HG03521 (cell line): ENCODE measurements around the gene ECT2.
"Not testable (repeated sequence)": the region's sequence is repeated elsewhere in the genome, so short reads cannot be mapped to it uniquely, and the experiment has no call there.

Source experiments
- ATAC-seq: cut with Tn5 transposase; IDR thresholded peaks from one replicate; pipeline ENCODE4 v1.9.1; 2021; ENCODE audit warnings: mild to moderate bottlenecking, moderate library complexity; ENCODE audit not compliant: unreplicated experiment

The ECT2 gene

GRCh38 chr3:172739462-172739861, 11.1 kb upstream of the ECT2 start:
- no peak for ATAC-seq

GRCh38 chr3:172746475-172746874, 4.1 kb upstream of the ECT2 start:
- no peak for ATAC-seq

GRCh38 chr3:172749230-172749965, 1.1 kb upstream of the ECT2 start:
- no peak for ATAC-seq

- ATAC-seq = no peak
Observed at GRCh38 chr3:172750069-172750367, 508 bp upstream of the ECT2 start.

- no peak for ATAC-seq
Observed at GRCh38 chr3:172751175-172751704, 714 bp downstream of the ECT2 start.

- no peak for ATAC-seq
Observed at GRCh38 chr3:172752651-172753050, 2.1 kb downstream of the ECT2 start.

GRCh38 chr3:172753125-172753524, 2.6 kb downstream of the ECT2 start:
- no peak for ATAC-seq

- ATAC-seq = not testable (repeated sequence)
Observed at GRCh38 chr3:172760416-172760815, 9.9 kb downstream of the ECT2 start.

- no peak for ATAC-seq
Observed at GRCh38 chr3:172766241-172766640, 15.7 kb downstream of the ECT2 start.

GRCh38 chr3:172766718-172767405, 16.3 kb downstream of the ECT2 start:
- no peak for ATAC-seq

- no peak for ATAC-seq
Observed at GRCh38 chr3:172770382-172770781, 19.9 kb downstream of the ECT2 start.

- ATAC-seq = no peak
Observed at GRCh38 chr3:172771672-172772071, 21.1 kb downstream of the ECT2 start.

- ATAC-seq = no peak
Observed at GRCh38 chr3:172776049-172776717, 25.7 kb downstream of the ECT2 start.

- no peak for ATAC-seq
Observed at GRCh38 chr3:172777901-172778300, 27.4 kb downstream of the ECT2 start.

GRCh38 chr3:172782235-172782634, 31.7 kb downstream of the ECT2 start:
- ATAC-seq = no peak

- no peak for ATAC-seq
Observed at GRCh38 chr3:172786036-172786435, 35.5 kb downstream of the ECT2 start.

- no peak for ATAC-seq
Observed at GRCh38 chr3:172787019-172787418, 36.5 kb downstream of the ECT2 start.

GRCh38 chr3:172787746-172788145, 37.2 kb downstream of the ECT2 start:
- ATAC-seq = no peak

- no peak for ATAC-seq
Observed at GRCh38 chr3:172799246-172799645, 48.7 kb downstream of the ECT2 start.

- no peak for ATAC-seq
Observed at GRCh38 chr3:172800156-172800555, 49.6 kb downstream of the ECT2 start.

- ATAC-seq = no peak
Observed at GRCh38 chr3:172803489-172803888, 53.0 kb downstream of the ECT2 start.

- no peak for ATAC-seq
Observed at GRCh38 chr3:172804323-172804722, 53.8 kb downstream of the ECT2 start.
